Activated B cell treated with CpG ODN at 0.5 μM for 24 hours (primary cell): ENCODE data around the gene MESP2. TPM values are rescaled to one million over a fixed set of nuclear protein-coding genes. Genes with fewer than 3 reads are reported as not detected.

Experiments
- ATAC-seq: fragments of 200-7000 bp; cut with Tn5 transposase; one replicate; pipeline ENCODE4 v1.10.0; 2021; ENCODE audit warnings: low read depth, mild to moderate bottlenecking, moderate library complexity
- CTCF ChIA-PET: fragments of 350-600 bp; sonication (Branson Sonifier 250); formaldehyde crosslinking; loops from one replicate; lab custom pipeline; 2021; ENCODE audit warnings: antibody characterized with exemption; lab: Charles Lee
- POLR2A ChIA-PET: fragments of 350-600 bp; sonication (Branson Sonifier 250); formaldehyde crosslinking; loops from one replicate; lab custom pipeline; 2021; ENCODE audit warnings: antibody characterized with exemption; lab: Charles Lee
- DNase-seq: peaks from one replicate; pipeline ENCODE4 v3.0.0; 2022
- H3K27ac Mint-ChIP-seq: one replicate; pipeline ENCODE4 v1.8.0; 2020; ENCODE audit warnings: mixed read lengths
- H3K27me3 Mint-ChIP-seq: one replicate; pipeline ENCODE4 v1.8.0; 2021; ENCODE audit warnings: mixed read lengths
- H3K36me3 Mint-ChIP-seq: one replicate; pipeline ENCODE4 v1.8.0; 2021; ENCODE audit warnings: low read depth, mixed read lengths
- H3K4me1 Mint-ChIP-seq: one replicate; pipeline ENCODE4 v1.8.0; 2021; ENCODE audit warnings: mixed read lengths
- H3K4me3 Mint-ChIP-seq: one replicate; pipeline ENCODE4 v1.8.0; 2020; ENCODE audit warnings: mild to moderate bottlenecking, mixed read lengths
- H3K9me3 Mint-ChIP-seq: one replicate; pipeline ENCODE4 v1.8.0; 2020; ENCODE audit warnings: mixed read lengths
- intact Hi-C: fragments of 100-400 bp; cut with micrococcal nuclease; formaldehyde crosslinking; loops from one replicate; pipeline ENCODE4 v1.15.1; 2024
- total RNA-seq: library from RNA; stranded (reverse); gene quantifications from 2 replicates; pipeline ENCODE4 v1.2.3, GENCODE V29; 2022
- TF ChIP-seq, protein P1 (sequence below): fragments of 200-600 bp; IDR thresholded peaks from one replicate; pipeline ENCODE4 v1.8.0; 2022; ENCODE audit warnings: antibody characterized with exemption, mild to moderate bottlenecking

Gene MESP2
- total RNA-seq, 1 donor from 2014 or later, result 0.40 TPM

DNA sequence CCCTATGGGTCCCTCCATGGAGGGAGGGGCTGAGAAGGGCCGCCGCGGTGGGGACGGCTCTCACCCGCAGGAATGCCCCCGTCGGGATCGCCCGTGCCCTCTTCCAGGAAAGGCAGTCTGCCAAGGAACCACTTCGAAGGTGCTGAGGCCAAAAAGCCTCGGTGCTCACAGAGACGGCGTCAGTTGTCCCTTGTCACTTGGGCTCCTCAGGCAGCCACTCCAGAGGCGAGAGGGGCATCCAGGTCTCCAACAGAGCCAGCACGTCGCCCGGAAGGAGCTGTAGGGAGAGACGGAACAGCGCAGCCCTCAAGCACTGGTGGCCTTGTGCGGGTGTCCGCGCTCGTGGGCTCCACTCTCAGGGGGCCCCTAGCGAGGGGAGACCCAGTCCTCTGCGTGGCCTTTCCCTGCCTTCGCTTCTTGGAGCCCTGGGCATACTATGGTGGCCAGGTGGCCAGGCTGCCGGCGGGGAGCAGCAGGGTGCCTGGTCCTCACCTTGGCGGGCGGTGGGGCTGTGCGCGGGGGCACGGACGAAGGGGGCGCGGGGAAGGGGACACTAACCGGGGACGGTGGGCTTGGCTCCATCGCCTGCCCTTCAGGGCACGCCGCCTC, 26.1 kb upstream of the MESP2 start:
- no peak overlapping the region for H3K27ac Mint-ChIP-seq
- H3K27me3 Mint-ChIP-seq, result peaks cover 9% of the 10 kb centered on the region
- peak overlapping the region; percentile 80 for H3K4me3 Mint-ChIP-seq
- H3K36me3 Mint-ChIP-seq, result no peaks in the 10 kb centered on the region
- intact Hi-C loops, result loop anchor here (1.0 to 5.0 kb wide), 3 partner anchors 10 to 352 kb away; partner anchors contain the start of genes AP3S2 and IDH2
- H3K9me3 Mint-ChIP-seq, result no peaks in the 10 kb centered on the region
- TF ChIP-seq, protein P1, sequence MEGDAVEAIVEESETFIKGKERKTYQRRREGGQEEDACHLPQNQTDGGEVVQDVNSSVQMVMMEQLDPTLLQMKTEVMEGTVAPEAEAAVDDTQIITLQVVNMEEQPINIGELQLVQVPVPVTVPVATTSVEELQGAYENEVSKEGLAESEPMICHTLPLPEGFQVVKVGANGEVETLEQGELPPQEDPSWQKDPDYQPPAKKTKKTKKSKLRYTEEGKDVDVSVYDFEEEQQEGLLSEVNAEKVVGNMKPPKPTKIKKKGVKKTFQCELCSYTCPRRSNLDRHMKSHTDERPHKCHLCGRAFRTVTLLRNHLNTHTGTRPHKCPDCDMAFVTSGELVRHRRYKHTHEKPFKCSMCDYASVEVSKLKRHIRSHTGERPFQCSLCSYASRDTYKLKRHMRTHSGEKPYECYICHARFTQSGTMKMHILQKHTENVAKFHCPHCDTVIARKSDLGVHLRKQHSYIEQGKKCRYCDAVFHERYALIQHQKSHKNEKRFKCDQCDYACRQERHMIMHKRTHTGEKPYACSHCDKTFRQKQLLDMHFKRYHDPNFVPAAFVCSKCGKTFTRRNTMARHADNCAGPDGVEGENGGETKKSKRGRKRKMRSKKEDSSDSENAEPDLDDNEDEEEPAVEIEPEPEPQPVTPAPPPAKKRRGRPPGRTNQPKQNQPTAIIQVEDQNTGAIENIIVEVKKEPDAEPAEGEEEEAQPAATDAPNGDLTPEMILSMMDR, result no peak
- POLR2A ChIA-PET, result interaction anchor here (1.3 kb wide), 1 partner anchor 10 kb away, joined by 3 read pairs; no protein-coding TSS in a partner anchor
- DNase-seq (no peak), ATAC-seq (no peak)
- peaks cover 4% of the 10 kb centered on the region for H3K4me1 Mint-ChIP-seq
- CTCF ChIA-PET, result interaction anchor here (0.6 to 3.5 kb wide), 5 partner anchors 10 to 282 kb away, joined by 3 to 13 read pairs (median 8); no protein-coding TSS in a partner anchor

DNA sequence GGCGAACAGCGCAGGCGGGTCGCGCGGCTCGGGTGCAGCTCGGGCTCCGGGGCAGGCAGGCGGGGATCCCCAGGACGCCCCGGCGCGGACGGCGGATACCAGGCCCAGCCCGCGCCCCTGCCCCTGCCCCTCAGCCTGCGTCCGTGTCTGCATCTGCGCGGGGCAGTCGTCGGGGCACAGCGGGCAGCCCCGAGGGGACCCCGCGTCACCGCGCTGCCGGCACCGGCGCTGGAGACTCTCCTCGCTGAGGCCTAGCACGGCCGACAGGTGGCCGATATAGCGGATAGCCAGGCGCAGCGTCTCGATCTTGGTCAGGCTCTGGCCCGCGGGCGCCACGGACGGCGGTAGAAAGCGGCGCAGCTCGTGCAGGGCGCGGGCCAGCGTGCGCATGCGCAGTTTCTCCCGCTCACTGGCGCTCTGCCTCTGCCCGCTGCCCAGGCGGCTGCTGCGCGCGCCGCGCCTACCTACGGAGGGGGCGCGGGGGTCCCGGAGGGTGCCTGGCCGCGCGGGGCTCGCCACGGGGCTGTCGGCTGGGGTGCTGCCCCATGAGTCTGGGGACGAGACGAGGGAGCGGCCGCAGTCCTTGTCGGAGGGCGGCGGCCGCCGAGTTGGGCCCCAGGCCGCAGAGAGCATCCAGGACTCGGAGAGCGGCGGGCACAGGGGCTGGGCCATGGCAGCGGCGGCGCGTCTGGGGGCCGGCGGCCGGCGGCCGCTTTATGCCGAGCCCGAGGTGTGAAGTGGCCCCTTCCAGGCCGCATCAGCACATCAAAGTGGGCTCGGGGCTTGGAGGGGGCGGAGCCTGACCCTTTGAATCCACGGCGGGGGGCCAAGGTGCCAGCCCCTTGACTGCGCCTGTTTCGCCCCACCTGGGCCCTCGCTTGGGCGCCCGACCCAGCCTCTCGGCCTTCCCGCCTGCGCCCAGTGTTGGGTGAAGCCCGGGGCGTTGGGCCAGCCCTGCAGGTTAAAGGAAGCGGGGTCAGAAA, 25.3 kb upstream of the MESP2 start, which contains the start of gene MESP1:
MESP1 (minus strand) TSS at position 690 of the 983 bp plus-strand sequence; CDS start at position 672, 18 bp downstream.
- H3K27me3 Mint-ChIP-seq, result peaks cover 9% of the 10 kb centered on the region
- DNase-seq (peak; percentile 89), ATAC-seq (peak; percentile 93)
- H3K4me3 Mint-ChIP-seq, result peak within 1 kb of the TSS; percentile 80
- no peak within 1 kb of the TSS for H3K27ac Mint-ChIP-seq
- CTCF ChIA-PET, result interaction anchor here (0.6 to 3.5 kb wide), 5 partner anchors 10 to 281 kb away, joined by 3 to 13 read pairs (median 8); no protein-coding TSS in a partner anchor
- H3K9me3 Mint-ChIP-seq, result no peaks in the 10 kb centered on the region
- intact Hi-C loops, result loop anchor here (1.0 to 5.0 kb wide), 3 partner anchors 11 to 351 kb away; partner anchors contain the start of genes AP3S2 and IDH2
- H3K4me1 Mint-ChIP-seq, result peaks cover 4% of the 10 kb centered on the region
- no peaks in the 10 kb centered on the region for H3K36me3 Mint-ChIP-seq
- TF ChIP-seq, protein P1, result no peak
- POLR2A ChIA-PET, result interaction anchor here (1.3 kb wide), 1 partner anchor 10 kb away, joined by 3 read pairs; no protein-coding TSS in a partner anchor

DNA sequence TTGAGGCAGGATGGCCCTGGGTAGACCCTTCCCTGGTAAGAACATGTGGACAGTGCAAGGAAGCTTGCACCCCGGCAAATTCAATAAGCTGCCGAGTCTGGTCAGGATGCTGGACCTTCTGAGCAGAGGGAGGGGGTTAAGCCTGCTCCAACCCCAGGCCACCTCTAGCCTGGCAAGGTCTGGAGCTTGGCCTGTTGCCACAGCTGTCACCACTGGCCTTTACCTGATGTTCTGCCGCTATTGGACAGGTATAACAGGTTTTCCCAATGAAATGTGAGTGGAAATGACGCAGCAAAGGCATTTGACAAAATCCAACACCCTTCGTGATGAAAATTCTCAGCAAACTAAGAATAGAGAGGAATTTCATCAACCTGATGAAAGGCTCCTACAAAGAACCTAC, 24.4 kb upstream of the MESP2 start:
- TF ChIP-seq, protein P1, result no peak
- peaks cover 4% of the 10 kb centered on the region for H3K4me1 Mint-ChIP-seq
- no peaks in the 10 kb centered on the region for H3K36me3 Mint-ChIP-seq
- peaks cover 9% of the 10 kb centered on the region for H3K27me3 Mint-ChIP-seq
- intact Hi-C loops, result loop anchor here (5.0 kb wide), 2 partner anchors 141 to 351 kb away; partner anchors contain the start of genes AP3S2 and IDH2
- DNase-seq (no peak), ATAC-seq (no peak)
- no peak overlapping the region for H3K4me3 Mint-ChIP-seq
- no peak overlapping the region for H3K27ac Mint-ChIP-seq
- CTCF ChIA-PET, result interaction anchor here (1.8 to 5.0 kb wide), 4 partner anchors 9 to 123 kb away, joined by 7 to 20 read pairs (median 12); no protein-coding TSS in a partner anchor
- no peaks in the 10 kb centered on the region for H3K9me3 Mint-ChIP-seq
- POLR2A ChIA-PET, result no interaction called here

DNA sequence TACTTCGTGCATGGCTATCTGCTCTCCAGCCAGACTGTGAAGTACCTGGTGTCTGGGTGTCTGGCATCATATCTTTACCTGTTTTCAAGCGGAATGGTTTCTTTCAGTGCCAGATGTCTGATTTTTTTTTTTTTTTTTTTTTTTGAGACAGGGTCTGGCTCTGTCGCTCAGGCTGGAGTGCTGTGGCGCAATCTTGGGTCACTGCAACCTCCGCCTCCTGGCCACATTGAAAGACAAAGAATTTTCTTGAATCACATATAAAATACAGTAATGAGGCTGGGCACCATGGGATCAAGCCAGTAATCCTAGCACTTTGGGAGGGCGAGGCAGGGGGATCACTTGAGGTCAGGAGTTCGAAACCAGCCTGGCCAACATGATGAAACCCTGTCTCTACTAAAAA, 22.3 kb upstream of the MESP2 start:
- Mint-ChIP-seq H3K36me3 (no peaks in the 10 kb centered on the region), H3K27me3 (peaks cover 9% of the 10 kb centered on the region), H3K9me3 (no peaks in the 10 kb centered on the region), H3K27ac (no peak overlapping the region), H3K4me1 (peaks cover 4% of the 10 kb centered on the region), H3K4me3 (no peak overlapping the region)
- ATAC-seq (no peak), DNase-seq (no peak)
- intact Hi-C loops, result loop anchor here (5.0 kb wide), 2 partner anchors 138 to 348 kb away; partner anchors contain the start of genes AP3S2 and IDH2
- ChIA-PET POLR2A (interaction anchor here (0.6 kb wide), 1 partner anchor 66 kb away, joined by 3 read pairs; no protein-coding TSS in a partner anchor), CTCF (interaction anchor here (5.0 kb wide), 1 partner anchor 121 kb away, joined by 20 read pairs; no protein-coding TSS in a partner anchor)
- TF ChIP-seq, protein P1, result no peak
